HG03280 (cell line): ENCODE measurements around the gene MAN1A1.

Experiments
- ATAC-seq: cut with Tn5 transposase; IDR thresholded peaks from one replicate; pipeline ENCODE4 v1.9.1; 2021; ENCODE audit warnings: mild to moderate bottlenecking, moderate library complexity; ENCODE audit not compliant: unreplicated experiment

The MAN1A1 gene

GRCh38 chr6:119152187-119152586 is 197.4 kb downstream of the MAN1A1 start:
- ATAC-seq, result no peak

- ATAC-seq, result no peak
These were observed 200.6 kb downstream of the MAN1A1 start for GRCh38 chr6:119148825-119149525.

GRCh38 chr6:119148098-119148824 is 201.3 kb downstream of the MAN1A1 start:
- no peak for ATAC-seq

- peak; percentile 98 for ATAC-seq
These were observed 202.2 kb downstream of the MAN1A1 start for GRCh38 chr6:119147101-119148053.

- no peak for ATAC-seq
These were observed 204.4 kb downstream of the MAN1A1 start for GRCh38 chr6:119145111-119145510.

- no peak for ATAC-seq
These were observed 206.9 kb downstream of the MAN1A1 start for GRCh38 chr6:119142637-119143036.

- ATAC-seq, result no peak
These were observed 207.5 kb downstream of the MAN1A1 start for GRCh38 chr6:119142041-119142440.

GRCh38 chr6:119140196-119141140 is 209.1 kb downstream of the MAN1A1 start:
- no peak for ATAC-seq

GRCh38 chr6:119138906-119139541 is 210.5 kb downstream of the MAN1A1 start:
- no peak for ATAC-seq

GRCh38 chr6:119137194-119138072 is 212.1 kb downstream of the MAN1A1 start:
- ATAC-seq, result no peak

GRCh38 chr6:119134752-119135151 is 214.8 kb downstream of the MAN1A1 start:
- no peak for ATAC-seq

- no peak for ATAC-seq
These were observed 216.2 kb downstream of the MAN1A1 start for GRCh38 chr6:119133400-119133799.

GRCh38 chr6:119132261-119132981 is 217.1 kb downstream of the MAN1A1 start:
- ATAC-seq, result no peak

- no peak for ATAC-seq
These were observed 219.5 kb downstream of the MAN1A1 start for GRCh38 chr6:119129968-119130484.

GRCh38 chr6:119129148-119129967 is 220.2 kb downstream of the MAN1A1 start:
- peak; percentile 83 for ATAC-seq

GRCh38 chr6:119128252-119128912 is 221.2 kb downstream of the MAN1A1 start:
- ATAC-seq, result no peak
